HEK293T (cell line): ENCODE data around the gene SLC26A9.

ENCODE experiments used
- CTCF ChIA-PET: fragments of 350-600 bp; formaldehyde crosslinking; extraction: SDS; loops from one replicate; lab custom pipeline; 2021; ENCODE audit warnings: antibody characterized with exemption, inconsistent platforms; lab: Yijun Ruan, JAX
- POLR2A ChIA-PET: fragments of 350-600 bp; formaldehyde crosslinking; extraction: SDS; loops from one replicate; lab custom pipeline; 2020; ENCODE audit warnings: antibody characterized with exemption, inconsistent platforms; lab: Yijun Ruan, JAX
- DNase-seq: peaks from one replicate; pipeline ENCODE4 v3.0.0; 2012; ENCODE audit warnings: mixed read lengths; ENCODE audit errors: extremely low spot score
- ARNT ChIP-seq: fragments of 450-650 bp; IDR thresholded peaks from 2 replicates; pipeline ENCODE4 v1.6.1; 2017; ENCODE audit warnings: mild to moderate bottlenecking
- BHLHE40 ChIP-seq: fragments of 450-650 bp; IDR thresholded peaks from 2 replicates; pipeline ENCODE4 v1.6.1; 2016; ENCODE audit warnings: mild to moderate bottlenecking, moderate library complexity, borderline replicate concordance
- CTBP1 ChIP-seq: fragments of 450-650 bp; IDR thresholded peaks from 2 replicates; pipeline ENCODE4 v1.6.1; 2016; ENCODE audit warnings: borderline replicate concordance
- ELF4 ChIP-seq: fragments of 450-650 bp; IDR thresholded peaks from 2 replicates; pipeline ENCODE4 v1.6.1; 2017; ENCODE audit warnings: antibody characterized with exemption
- FOXA1 ChIP-seq: fragments of 450-650 bp; IDR thresholded peaks from 2 replicates; pipeline ENCODE4 v1.6.1; 2016; ENCODE audit warnings: mild to moderate bottlenecking
- FOXK2 ChIP-seq: fragments of 450-650 bp; IDR thresholded peaks from 2 replicates; pipeline ENCODE4 v1.6.1; 2016; ENCODE audit warnings: mild to moderate bottlenecking
- FOXM1 ChIP-seq: fragments of 450-650 bp; IDR thresholded peaks from 2 replicates; pipeline ENCODE4 v1.6.1; 2017; ENCODE audit warnings: mild to moderate bottlenecking, borderline replicate concordance
- HDGF ChIP-seq: fragments of 450-650 bp; IDR thresholded peaks from 2 replicates; pipeline ENCODE4 v1.6.1; 2017; ENCODE audit warnings: antibody characterized with exemption, borderline replicate concordance
- L3MBTL2 ChIP-seq: fragments of 450-650 bp; conservative IDR thresholded peaks from 2 replicates; pipeline ENCODE4 v1.6.1; 2016; ENCODE audit warnings: mild to moderate bottlenecking
- LEF1 ChIP-seq: fragments of 450-650 bp; IDR thresholded peaks from 2 replicates; pipeline ENCODE4 v1.6.1; 2017; ENCODE audit warnings: mild to moderate bottlenecking, borderline replicate concordance
- NFRKB ChIP-seq: fragments of 450-650 bp; IDR thresholded peaks from 2 replicates; pipeline ENCODE4 v1.6.1; 2016; ENCODE audit warnings: mild to moderate bottlenecking, moderate library complexity
- SP1 ChIP-seq: fragments of 450-650 bp; IDR thresholded peaks from 2 replicates; pipeline ENCODE4 v1.6.1; 2017
- SUZ12 ChIP-seq: fragments of 450-650 bp; IDR thresholded peaks from 2 replicates; pipeline ENCODE4 v1.6.1; 2016; ENCODE audit warnings: mild to moderate bottlenecking
- TARDBP ChIP-seq: fragments of 450-650 bp; IDR thresholded peaks from 2 replicates; pipeline ENCODE4 v1.6.1; 2016
- ZNF384 ChIP-seq: fragments of 450-650 bp; IDR thresholded peaks from 2 replicates; pipeline ENCODE4 v1.6.1; 2016
- TF ChIP-seq, protein P1 (sequence below): fragments of 450-650 bp; IDR thresholded peaks from 2 replicates; pipeline ENCODE4 v1.6.1; 2016

SLC26A9 gene

DNA sequence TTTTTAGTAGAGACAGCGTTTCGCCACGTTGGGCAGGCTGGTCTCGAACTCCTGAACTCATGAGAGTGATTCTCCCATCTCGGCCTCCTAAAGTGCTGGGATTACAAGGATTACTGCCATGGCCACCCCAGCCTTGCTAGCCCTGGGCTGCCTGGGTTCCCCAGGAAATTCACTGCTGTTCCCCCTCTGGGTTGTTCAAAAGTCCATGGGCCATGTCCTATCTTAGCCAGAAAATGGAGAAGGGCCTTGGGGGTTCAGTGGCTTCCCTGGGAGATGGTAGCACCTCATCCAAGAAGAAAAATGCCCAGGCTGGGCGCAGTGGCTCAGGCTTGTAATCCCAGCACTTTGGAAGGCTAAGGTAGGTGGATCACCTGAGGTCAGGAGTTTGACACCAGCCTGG is 20.9 kb downstream of the SLC26A9 start:
- POLR2A ChIA-PET: no interaction called here
- no peak for DNase-seq
- TF ChIP-seq CTBP1: no peak
- no peak for TF ChIP-seq ELF4
- no peak for TF ChIP-seq HDGF
- no peak for TF ChIP-seq SUZ12
- TF ChIP-seq ARNT: no peak
- TF ChIP-seq LEF1: no peak
- TF ChIP-seq TARDBP: no peak
- no peak for TF ChIP-seq FOXM1
- no peak for TF ChIP-seq ZNF384
- no peak for TF ChIP-seq SP1
- CTCF ChIA-PET: interaction anchor here (7.4 kb wide), 1 partner anchor 56 kb away, joined by 197 read pairs; no protein-coding TSS in a partner anchor

DNA sequence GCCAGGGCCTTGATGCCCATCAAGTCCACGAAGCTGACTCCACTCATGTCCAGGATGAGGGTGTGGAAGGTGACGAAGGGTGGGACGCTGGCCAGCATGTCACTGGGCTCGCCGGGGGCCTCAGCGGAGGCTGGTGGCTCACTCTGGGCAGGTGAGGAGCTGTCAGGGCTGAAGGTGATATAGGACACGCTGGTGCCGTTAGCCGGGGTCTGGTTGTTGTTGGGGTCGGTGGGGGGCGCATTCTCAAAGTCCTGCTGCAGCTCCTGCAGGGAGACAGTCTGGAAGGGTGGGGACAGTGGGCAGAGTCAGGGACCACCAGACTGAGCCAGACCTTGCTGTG is 21.7 kb downstream of the SLC26A9 start:
- TF ChIP-seq, protein P1, sequence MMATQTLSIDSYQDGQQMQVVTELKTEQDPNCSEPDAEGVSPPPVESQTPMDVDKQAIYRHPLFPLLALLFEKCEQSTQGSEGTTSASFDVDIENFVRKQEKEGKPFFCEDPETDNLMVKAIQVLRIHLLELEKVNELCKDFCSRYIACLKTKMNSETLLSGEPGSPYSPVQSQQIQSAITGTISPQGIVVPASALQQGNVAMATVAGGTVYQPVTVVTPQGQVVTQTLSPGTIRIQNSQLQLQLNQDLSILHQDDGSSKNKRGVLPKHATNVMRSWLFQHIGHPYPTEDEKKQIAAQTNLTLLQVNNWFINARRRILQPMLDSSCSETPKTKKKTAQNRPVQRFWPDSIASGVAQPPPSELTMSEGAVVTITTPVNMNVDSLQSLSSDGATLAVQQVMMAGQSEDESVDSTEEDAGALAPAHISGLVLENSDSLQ: no peak
- TF ChIP-seq ELF4: no peak
- TF ChIP-seq FOXK2: no peak
- no peak for TF ChIP-seq HDGF
- TF ChIP-seq SUZ12: no peak
- TF ChIP-seq TARDBP: no peak
- TF ChIP-seq FOXM1: no peak
- TF ChIP-seq ZNF384: no peak
- no peak for TF ChIP-seq LEF1
- TF ChIP-seq L3MBTL2: no peak
- no peak for TF ChIP-seq BHLHE40
- no peak for TF ChIP-seq FOXA1
- TF ChIP-seq NFRKB: no peak
- no peak for TF ChIP-seq SP1
- no peak for TF ChIP-seq ARNT
- TF ChIP-seq CTBP1: no peak
- DNase-seq: no peak
- ChIA-PET POLR2A (no interaction called here), CTCF (interaction anchor here (7.4 kb wide), 1 partner anchor 57 kb away, joined by 197 read pairs; no protein-coding TSS in a partner anchor)

DNA sequence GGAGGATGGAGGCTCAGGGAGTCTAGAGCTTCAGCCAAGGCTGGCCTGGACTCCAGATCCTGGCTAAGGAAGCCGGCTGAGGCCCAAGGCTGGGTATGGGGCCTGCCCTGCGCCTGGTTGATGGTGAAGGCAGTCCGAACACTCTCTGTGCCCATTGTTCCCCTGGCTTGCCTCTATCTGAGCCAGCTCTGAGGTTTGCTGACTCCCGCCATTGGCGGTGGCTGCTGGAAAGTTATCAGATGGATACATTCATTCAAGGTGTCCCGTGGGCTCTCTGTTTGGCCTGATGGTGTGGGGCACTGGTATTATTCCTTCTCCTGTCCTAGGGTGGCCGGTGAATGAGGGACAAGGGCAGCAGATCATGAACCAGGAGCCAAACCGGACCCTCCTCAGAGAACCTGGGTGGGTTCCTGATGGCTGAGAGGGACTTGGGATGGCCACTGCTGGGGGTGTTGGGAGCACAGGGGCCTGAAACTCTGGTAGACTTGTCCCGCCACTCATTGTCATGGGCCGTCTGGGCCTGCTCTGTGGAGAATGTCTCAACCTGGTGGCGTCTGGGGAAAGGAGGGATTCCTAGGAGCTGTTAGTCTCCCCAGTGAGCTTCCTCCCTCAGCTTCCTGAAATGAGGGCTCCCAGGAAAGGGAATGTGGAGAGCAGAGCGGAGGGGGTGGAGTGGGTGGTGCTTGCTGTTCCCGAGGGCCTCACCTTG is 22.2 kb downstream of the SLC26A9 start:
- ChIA-PET POLR2A (no interaction called here), CTCF (interaction anchor here (7.4 kb wide), 1 partner anchor 57 kb away, joined by 197 read pairs; no protein-coding TSS in a partner anchor)
- DNase-seq: no peak
- no peak for TF ChIP-seq SP1
- no peak for TF ChIP-seq ARNT
- no peak for TF ChIP-seq SUZ12
- no peak for TF ChIP-seq NFRKB
- TF ChIP-seq LEF1: no peak
- no peak for TF ChIP-seq CTBP1
- TF ChIP-seq FOXK2: no peak
- no peak for TF ChIP-seq HDGF
- TF ChIP-seq, protein P1: no peak
- no peak for TF ChIP-seq FOXM1
- no peak for TF ChIP-seq FOXA1
- TF ChIP-seq ZNF384: no peak
- TF ChIP-seq TARDBP: no peak
- no peak for TF ChIP-seq ELF4
- no peak for TF ChIP-seq BHLHE40
- TF ChIP-seq L3MBTL2: no peak

DNA sequence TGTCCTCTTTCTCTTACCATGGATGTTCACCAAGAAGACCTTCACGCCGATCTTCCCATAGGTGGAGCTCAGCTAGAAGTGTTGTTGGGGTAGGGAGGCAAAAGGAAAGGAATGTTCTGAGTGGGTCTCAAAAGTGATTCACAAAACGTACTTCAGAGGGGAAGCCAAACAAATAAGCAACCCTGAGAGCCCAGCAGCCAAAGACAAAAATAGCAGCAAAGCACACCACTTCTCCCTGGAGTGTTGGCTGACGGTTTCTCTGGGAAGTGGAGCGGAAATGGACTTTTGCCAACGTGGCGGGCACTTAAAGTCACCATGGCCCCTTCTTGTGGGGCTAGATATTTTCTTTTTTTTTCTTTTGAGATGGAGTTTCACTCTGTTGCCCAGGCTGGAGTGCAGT is 23.1 kb downstream of the SLC26A9 start:
- POLR2A ChIA-PET: interaction anchor here (2.0 kb wide), 1 partner anchor 57 kb away, joined by 10 read pairs; no protein-coding TSS in a partner anchor
- TF ChIP-seq, protein P1: no peak
- TF ChIP-seq L3MBTL2 (no peak), HDGF (no peak), SP1 (no peak), FOXA1 (no peak), ZNF384 (no peak), FOXK2 (no peak), FOXM1 (no peak), CTBP1 (no peak), LEF1 (no peak)
- CTCF ChIA-PET: interaction anchor here (0.5 to 7.4 kb wide), 4 partner anchors 58 to 189 kb away, joined by 3 to 197 read pairs (median 12); no protein-coding TSS in a partner anchor
- no peak for DNase-seq

DNA sequence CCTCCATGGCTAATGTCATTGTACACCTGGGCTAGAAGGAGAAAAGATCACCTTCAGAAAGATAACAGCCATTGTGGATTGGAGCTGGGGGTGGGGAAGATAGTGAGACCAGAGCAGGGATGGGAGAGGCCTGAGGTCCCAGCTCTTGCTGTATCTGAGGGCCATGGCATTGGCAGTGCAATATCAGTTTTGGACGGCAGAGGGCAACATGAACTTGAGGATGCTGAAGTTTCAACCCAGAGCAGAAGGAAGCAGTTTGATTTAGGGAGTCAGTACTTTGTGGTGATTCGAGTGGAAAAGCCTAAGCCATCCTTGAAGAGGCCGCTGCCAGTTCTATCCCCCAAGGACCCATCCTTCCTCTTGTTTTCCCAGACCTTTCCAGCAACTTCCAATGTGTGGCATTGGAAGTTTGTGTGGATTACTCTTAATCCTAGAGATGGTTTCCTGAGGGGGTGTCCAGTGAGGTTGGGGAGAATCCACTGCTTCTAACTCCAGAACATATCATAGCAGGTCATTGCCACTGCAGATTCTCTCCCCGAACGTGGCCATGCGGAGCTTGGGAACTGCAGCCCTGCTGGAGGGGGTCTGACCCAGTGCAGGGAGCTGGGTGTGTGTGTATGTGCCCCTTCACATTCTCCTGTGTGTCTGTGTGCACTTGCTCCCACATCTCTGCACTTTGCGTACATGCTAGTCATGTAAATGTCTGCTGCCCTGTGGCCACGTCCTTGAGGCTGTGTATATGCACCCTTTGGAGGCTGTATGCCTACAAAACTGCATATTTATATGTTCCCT is 24.1 kb downstream of the SLC26A9 start:
- TF ChIP-seq ELF4: no peak
- TF ChIP-seq BHLHE40: no peak
- TF ChIP-seq CTBP1: no peak
- no peak for TF ChIP-seq FOXA1
- TF ChIP-seq TARDBP: no peak
- no peak for TF ChIP-seq ZNF384
- no peak for TF ChIP-seq LEF1
- no peak for TF ChIP-seq L3MBTL2
- TF ChIP-seq, protein P1: no peak
- no peak for TF ChIP-seq FOXM1
- no peak for TF ChIP-seq SUZ12
- no peak for TF ChIP-seq FOXK2
- no peak for TF ChIP-seq ARNT
- no peak for TF ChIP-seq SP1
- peak; percentile 89 for DNase-seq
- ChIA-PET POLR2A (interaction anchor here (2.0 kb wide), 1 partner anchor 58 kb away, joined by 10 read pairs; no protein-coding TSS in a partner anchor), CTCF (interaction anchor here (0.6 to 7.4 kb wide), 12 partner anchors 12 to 260 kb away, joined by 3 to 197 read pairs (median 3); no protein-coding TSS in a partner anchor)
